Skin epidermis (tissue), 12 donors: ENCODE data around the gene CELA2B.
"Not testable (repeated sequence)": the region's sequence is repeated elsewhere in the genome, so short reads cannot be mapped to it uniquely, and the experiment has no call there.

ENCODE experiments used
- H3K27ac ChIP-seq, 21 experiments: fragments of 200-600 bp; sonication (generic) in 11 of 21; one replicate each; pipeline ENCODE4 v1.5.0; 2020; ENCODE audit warnings: mild to moderate bottlenecking in 3 of 21, inconsistent platforms in 2 of 21, moderate library complexity in 2 of 21
- H3K4me3 ChIP-seq, 7 experiments: fragments of 200-600 bp; sonication (generic) in 2 of 7; one replicate each; pipeline ENCODE4 v1.5.0; 2020; ENCODE audit warnings: inconsistent platforms in 2 of 7, mild to moderate bottlenecking in 2 of 7, moderate library complexity in 1 of 7

Gene CELA2B

DNA sequence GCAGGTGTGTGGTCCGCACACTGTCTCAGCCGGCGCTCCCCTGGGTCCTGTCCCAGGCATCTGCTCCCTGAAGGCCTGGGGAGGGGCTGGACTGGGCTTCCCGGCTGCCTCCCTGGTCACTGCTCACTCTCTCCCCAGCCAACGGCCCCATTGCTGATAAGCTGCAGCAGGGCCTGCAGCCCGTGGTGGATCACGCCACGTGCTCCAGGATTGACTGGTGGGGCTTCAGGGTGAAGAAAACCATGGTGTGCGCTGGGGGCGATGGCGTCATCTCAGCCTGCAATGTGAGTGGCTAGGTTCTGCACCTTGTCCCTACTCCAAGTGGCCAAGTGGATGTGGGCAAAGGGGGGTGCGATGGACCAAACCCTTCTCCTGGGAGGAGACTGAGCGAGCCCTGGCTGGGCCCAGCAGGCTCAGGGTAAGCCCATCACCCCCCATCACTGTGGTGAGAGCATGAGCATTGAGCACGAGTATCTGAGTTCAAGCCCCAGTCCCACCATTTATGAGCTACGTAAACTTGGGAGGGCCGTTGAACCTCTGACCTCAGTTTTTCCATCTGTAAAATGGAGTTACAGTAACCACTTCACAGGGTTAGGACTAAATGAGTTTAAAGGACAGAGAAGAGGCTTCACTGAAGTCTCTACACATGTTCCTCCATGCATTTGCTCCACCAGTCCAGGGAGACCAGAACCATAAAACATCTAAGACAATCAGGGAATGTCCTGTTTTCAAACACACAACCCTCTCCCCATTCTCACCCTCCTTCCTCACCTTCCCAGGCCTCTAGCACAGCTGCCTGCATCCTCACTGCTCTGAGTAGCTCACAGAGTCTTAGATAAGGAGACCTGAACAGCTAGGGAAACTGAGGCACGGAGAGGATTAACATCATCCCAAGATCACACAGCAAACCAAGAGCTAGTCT is 31.2 kb upstream of the CELA2B start:
- H3K27ac ChIP-seq: no peak overlapping the region
- H3K4me3 ChIP-seq: no peak overlapping the region

DNA sequence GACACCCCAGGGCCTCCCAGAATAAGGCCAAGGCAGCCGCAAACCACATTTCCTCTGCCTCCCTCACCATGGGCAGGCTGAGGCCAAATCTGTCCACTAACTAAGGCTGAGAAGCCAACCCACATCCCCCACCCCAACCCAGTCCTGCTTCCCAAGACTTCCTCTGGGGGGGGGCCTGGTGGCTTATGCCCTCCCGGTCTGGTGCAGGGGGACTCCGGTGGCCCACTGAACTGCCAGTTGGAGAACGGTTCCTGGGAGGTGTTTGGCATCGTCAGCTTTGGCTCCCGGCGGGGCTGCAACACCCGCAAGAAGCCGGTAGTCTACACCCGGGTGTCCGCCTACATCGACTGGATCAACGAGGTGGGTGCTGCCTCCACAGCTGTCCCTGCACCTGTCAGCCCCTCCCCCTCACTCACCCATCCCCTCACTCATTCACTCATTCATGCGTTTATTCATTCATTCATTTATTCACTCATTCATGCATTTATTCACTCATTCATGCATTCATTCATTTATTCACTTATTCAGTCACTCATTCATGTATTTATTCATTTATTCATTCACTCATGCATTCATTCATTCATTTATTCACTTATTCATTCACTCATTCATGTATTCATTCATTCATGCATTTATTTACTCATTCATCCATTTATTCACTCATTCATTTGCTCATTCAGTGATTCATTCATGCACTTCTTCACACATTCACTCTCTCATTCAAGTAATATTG is 30.3 kb upstream of the CELA2B start:
- H3K27ac ChIP-seq: no peak overlapping the region
- no peak overlapping the region for H3K4me3 ChIP-seq

DNA sequence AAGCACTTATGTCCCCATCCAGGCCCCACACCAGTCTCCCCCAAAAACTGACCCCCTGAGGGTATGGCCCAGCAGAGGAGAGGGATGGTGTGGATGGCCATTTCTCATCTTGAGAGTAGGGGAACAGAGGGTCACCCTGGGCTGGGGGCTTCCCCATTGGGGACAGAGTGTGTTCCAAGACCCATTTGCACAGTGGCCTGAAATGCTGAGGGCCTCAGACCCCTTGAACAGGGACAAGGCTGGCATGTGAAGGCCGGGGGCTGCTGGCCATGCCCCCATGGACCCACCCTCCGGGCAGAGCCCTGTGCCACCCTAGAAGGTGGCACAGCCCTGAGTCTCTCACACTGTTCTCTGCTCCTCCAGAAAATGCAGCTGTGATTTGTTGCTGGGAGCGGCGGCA is 29.7 kb upstream of the CELA2B start:
- no peak overlapping the region for H3K4me3 ChIP-seq
- no peak overlapping the region for H3K27ac ChIP-seq

DNA sequence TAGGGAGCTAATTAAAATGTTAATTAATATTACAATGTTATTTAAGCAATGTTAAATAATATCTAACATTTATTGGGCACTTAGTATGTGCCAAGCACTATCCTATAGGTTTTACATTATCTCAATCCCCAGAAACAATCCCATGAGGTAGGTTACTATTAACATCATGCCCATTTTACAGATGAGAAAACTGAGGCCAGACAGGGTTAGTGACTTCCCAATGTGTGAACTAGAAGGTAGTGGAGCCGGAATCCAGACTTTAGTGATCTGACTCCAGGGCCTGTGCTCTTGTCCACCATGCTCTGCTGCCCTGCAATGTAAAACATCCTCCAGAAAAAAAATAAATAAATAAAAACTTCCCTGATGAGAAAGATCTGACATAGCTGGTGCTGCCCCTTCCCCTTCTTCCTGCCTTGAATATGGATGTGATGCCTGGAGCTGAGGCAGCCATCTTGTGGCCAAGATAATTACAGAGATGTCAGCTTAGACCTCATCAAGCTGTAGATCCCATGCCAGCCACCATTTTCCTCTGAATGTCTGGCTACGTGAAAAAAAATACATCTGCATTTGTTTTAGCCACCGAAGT is 26.9 kb upstream of the CELA2B start:
- Histone ChIP-seq H3K27ac (no peak overlapping the region), H3K4me3 (no peak overlapping the region)

DNA sequence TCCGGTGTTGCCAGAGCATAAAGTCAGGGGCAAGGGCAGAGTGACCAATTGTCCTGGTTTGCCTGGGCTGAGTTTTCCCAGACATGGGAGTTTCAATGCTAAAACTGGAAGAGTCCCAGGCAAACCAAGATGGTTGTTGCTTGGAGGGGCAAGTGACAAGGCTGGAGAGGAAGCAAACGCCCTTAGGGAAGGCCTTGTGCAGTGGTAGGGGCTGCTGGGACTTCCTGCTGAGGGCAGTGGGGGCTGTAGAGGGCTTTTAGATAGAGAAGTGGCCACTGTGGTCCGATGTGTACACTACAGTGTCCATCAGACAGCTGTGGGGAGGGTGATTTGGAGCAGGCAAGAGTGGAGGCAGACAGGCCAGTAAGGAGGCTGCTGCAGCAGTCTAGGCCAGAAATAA is 26.3 kb upstream of the CELA2B start:
- Histone ChIP-seq H3K4me3 (no peak overlapping the region), H3K27ac (no peak overlapping the region)

DNA sequence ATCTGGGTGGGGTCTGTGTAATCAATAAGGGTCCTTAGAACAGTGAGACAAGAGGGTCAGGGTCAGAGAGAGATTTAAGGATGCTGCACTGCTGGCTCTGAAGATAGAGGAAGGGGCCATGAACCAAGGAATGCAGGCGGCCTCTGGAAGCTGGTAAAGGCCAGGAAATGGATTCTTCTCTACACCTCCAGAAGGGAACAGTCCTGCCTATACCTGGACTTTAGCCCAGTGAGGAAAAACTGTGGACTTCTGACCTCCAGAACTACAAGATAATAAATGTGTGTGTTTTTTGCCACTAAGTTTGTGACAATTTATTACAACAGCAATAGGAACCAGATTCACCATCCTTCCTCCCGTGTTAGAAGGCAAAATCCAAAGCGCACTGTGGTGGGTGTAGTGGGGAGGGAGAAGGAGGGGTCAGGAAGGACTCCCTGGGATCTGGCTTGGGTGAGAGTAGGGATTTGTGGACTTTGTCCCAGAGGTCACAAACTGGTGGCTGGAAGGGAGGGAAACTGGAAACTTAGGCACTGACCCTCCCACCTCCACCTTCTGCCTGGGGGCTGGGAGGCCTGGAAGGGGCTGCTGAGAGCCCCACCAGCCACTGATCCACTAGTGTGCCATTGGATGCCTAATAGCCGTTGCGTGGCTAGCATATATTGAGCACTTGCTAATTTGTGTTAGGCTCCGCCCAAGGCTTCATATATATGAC is 24.7 kb upstream of the CELA2B start:
- Histone ChIP-seq H3K4me3 (no peak overlapping the region), H3K27ac (no peak overlapping the region)

DNA sequence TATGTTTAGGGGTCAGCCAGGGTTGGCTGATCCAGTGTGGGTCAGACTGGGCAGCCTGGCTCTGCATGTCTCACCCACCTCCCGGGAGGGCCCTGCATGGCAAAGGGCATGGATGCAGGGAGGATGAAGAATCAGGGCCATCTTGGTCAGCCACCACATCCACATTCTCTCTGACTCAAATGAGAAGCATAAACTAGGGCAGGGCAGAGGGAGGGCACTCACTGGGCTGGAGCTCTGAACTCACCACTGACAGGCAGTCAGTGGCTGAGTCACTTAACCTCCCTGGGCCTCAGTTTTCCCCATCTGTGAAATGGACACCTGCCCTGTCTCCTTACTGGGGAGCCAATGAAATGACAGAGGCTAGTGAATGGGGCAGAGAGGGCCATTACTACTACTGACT is 23.7 kb upstream of the CELA2B start:
- Histone ChIP-seq H3K4me3 (no peak overlapping the region), H3K27ac (no peak overlapping the region)

DNA sequence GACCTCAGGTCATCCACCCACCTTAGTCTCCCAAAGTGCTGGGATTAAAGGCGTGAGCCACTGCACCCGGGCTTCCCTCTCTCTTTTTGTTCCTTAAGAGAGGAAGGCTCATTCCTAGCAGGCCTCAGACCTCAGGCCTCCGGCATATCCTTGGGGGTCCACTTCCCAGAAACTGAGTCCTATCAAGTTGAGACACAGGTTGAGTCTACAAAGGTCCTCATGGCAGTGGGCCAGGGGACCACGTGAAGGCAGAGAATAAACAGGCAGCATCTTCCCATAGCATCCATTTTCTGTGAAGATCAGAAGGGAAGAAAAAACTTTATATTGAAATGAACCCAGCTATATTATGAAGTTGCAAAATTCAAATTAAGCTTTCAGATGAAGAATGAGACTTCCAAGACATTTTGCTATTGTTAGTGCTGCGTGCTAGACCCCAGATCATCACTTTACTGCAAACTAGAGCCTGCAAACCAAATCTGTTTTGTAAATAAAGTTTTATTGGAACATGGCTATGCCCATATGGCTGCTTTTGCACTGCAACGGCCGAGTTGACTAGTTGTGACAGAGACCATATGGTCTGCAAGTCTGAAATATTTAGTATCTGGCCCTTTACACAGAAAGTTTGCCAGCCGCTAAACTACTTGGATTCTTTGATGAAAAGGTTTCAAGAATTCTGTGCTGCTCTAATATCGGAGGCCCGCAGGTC is 22.9 kb upstream of the CELA2B start:
- Histone ChIP-seq H3K27ac (no peak overlapping the region), H3K4me3 (no peak overlapping the region)

DNA sequence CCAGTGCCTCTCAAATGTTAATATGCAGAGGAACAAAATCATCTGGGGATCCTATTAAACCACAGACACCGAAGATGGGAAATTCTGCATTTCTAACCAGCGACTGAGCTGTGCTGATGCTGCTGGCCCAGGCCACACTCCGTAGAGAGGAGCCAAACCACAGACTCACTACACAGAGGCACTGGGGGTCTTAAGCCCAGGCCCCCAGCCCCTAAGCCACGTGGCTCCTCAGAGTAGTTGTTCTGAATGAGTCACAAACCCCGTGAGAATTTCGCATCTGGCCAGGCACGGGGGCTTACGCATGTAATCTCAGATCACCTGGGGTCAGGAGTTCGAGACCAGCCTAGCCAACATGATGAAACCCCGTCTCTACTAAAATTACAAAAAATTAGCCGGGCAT is 22.2 kb upstream of the CELA2B start:
- no peak overlapping the region for H3K27ac ChIP-seq
- H3K4me3 ChIP-seq: no peak overlapping the region

DNA sequence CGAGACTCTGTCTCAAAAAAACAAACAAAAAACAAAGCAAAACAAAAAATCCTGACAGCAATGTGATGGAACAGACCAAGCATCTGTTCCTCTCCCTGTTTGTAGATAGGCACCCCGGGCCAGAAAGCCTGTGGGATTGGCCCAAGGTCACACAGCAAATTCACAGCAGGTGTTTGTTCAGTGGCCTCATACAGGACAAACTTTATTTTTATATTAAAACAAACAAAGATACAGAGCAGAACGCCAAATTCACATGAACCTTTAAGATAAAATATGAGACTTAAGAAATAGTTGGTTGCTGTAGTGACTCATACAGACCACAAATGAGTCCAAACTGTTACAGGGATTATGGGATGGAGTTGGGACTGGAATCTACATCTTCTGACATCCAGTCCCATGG is 21.6 kb upstream of the CELA2B start:
- Histone ChIP-seq H3K4me3 (no peak overlapping the region), H3K27ac (no peak overlapping the region)

DNA sequence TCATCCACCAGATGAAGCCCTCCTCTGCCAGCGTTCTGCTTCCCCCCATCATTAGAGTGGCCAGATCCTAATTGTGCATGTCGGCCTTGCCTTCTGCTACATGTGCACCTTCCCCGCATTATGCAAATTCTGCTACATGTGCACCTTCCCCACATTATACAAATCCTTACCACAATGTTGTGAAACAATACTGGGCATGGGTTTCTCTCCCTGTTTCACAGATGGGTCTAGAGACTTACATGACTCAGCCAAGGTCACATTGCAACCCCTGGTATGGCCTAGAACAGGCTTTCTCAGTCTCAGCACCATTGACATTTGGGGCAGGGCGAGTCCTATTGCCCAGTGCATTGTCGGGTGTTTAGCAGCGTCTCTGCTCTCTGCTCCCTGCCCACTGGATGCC is 20.4 kb upstream of the CELA2B start:
- H3K27ac ChIP-seq: no peak overlapping the region
- no peak overlapping the region for H3K4me3 ChIP-seq

DNA sequence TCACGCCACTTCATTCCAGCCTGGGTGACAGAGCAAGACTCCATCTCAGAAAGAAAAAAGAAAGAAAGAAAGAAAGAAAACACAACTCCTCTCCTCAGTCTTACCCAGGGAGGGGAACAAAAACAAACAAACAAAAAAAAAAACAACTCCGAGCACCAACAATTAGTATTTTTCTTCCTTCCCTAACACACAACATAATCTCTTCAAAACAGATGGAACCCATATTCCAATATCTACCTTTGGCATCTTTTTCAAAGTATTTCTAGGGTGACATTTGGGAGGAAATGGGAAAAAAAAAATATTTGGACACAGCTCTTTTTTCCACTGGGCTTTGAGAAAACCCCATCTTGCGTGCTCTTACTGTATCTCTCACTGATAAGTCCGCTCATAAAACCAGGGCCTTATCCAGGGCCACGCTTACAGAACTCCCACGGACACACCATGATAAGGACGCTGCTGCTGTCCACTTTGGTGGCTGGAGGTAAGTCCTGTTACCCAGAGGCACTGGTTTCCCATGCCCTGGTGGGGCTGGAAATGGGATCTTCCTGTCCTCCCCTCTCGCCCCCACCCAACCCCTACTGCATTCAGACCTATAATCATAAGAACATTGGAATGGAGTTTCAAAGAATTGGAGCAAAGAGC is 19.5 kb upstream of the CELA2B start, which contains the start of gene CELA2A:
CELA2A (plus strand) TSS at position 420 of the 642 bp plus-strand sequence; CDS start at position 442, 22 bp downstream.
- Histone ChIP-seq H3K27ac (no peak within 1 kb of the TSS), H3K4me3 (no peak within 1 kb of the TSS)

DNA sequence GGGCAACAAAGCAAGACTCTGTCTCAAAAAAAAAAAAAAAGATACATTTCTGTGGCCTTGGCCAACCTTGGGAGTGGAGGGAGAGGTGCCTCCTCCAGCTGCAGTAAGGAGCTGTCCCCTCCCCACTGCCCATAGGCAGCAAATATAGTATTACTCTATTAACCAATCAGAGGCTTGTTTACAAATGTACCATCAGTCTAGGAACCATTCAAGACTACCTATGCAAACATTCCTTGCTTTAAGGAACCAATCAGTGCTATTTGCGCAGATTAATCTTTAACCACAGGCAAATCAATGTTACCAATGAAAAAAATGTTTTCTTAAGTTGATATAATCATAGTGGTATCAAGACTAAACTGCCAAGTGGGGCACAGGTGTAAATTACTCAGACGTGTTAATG is 18.3 kb upstream of the CELA2B start:
- Histone ChIP-seq H3K4me3 (no peak overlapping the region), H3K27ac (no peak overlapping the region)

DNA sequence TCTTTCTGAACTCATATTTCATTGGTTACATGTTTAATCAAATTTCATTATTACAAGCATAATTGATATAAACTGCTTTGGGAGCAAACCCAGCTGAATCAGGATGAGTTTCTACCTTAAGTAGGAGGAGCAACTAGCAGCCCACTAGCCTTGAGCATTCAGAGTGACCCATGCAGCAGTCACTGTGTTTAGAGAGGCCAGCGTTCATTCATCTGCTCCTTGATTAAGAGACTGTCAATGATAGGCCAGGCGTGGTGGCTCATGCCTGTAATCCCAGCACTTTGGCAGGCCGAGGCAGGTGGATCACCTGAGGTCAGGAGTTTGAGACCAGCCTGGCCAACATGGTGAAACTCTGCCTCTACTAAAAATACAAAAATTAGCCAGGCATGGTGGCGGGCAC is 17.5 kb upstream of the CELA2B start:
- H3K4me3 ChIP-seq: not testable (repeated sequence)

DNA sequence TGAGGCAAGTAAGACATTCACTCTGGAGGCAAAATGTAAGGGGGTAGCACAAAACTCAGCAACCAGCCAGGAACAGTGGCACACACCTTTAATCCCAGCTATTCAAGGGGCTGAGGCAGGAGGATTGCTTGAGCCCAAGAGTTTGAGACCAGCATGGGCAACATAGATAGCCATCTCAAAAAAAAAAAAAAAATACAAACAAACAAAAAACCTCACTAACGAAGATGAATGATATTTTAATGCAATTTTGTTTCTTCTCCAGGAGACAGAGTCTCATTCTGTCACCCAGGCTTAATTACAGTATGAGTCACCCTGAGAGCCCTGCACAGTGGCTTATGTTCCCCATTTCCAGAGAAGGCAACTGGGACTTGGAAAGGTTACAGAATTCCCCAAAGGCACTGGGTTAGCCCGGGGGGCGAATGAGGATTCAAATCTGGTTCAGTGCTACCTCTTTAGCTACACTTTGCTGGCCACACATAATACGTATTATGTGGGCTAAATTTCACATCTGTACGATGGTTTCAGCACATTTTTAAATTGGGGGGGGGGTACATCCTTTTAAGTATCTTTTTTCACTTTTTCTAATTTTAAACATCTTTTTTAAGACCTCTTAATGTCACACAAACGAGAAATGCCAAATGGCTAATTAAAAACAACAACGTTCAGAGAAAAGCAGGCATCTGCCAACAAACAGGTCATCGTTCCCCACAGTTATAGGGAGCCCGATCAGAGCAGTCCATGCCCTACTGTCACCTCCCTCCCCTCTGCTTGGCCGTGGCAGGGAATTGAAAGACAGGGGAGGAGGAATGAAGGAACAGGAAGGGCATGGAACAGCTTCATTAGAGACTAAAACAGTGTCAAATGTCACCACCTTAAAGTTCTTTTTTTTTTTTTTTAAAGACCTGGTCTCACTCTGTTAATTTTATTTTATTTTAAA is 15.9 kb upstream of the CELA2B start:
- H3K4me3 ChIP-seq: no peak overlapping the region
- H3K27ac ChIP-seq: no peak overlapping the region

More for the DNA sequence above, 17.5 kb upstream of the CELA2B start:
- not testable (repeated sequence) for H3K27ac ChIP-seq

DNA sequence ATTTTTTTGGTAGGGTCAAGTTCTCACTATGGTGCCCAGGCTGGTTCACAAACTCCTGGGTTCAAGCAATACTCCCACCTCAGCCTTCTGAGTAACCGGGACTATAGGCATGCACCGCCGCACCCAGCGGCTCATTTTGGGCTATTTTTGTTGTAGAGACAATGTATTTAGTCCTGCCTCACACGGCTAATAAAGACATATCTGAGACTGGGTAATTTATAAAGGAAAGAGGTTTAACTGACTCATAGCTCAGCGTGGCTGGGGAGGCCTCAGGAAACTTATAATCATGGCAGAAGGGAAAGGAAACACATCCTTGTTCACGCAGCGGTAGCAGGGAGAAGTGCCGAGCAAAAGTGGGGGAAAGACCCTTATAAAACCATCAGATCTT is 15.2 kb upstream of the CELA2B start:
- H3K4me3 ChIP-seq: no peak overlapping the region
- H3K27ac ChIP-seq: no peak overlapping the region

DNA sequence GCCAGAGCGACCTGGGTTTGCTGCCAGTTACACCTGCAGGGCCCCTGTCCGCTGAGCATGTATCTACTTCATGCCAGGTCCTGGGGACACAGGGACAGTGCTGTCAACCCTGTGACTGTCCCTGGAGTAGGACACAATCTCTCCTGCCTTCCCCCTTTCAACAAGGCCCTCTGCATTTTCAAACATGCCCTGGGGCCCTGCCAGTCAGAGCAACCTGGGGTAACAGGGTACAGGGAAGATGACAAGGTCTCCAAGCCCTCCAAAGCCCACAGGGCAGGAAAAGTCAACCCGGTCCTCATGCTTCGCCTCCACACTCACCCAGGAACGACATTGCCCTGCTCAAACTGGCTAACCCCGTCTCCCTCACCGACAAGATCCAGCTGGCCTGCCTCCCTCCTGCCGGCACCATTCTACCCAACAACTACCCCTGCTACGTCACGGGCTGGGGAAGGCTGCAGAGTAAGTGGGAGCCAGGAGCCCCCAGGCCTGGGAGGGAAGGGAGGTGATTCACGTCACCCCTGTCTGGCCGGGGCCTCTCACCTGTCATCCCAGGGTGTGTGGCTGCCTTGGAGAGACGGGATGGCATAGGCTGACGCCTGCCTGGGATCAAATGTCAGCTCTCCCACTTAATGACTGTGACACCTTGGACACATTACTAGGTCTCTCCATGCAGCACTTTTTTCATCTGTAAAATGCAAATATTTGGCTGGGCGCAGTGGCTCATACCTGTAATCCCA is 12.7 kb upstream of the CELA2B start:
- not testable (repeated sequence) for H3K27ac ChIP-seq, H3K4me3 ChIP-seq
